Measurements from ENCODE around the gene UGT1A10. TPM values are rescaled to one million over a fixed set of nuclear protein-coding genes. Genes with fewer than 3 reads are reported as not detected.

The UGT1A10 gene
- total and polyA plus RNA-seq, 2 donors (not counting 3 experiments of a cell fraction or from before 2014, with no cell fraction given) = not detected

DNA sequence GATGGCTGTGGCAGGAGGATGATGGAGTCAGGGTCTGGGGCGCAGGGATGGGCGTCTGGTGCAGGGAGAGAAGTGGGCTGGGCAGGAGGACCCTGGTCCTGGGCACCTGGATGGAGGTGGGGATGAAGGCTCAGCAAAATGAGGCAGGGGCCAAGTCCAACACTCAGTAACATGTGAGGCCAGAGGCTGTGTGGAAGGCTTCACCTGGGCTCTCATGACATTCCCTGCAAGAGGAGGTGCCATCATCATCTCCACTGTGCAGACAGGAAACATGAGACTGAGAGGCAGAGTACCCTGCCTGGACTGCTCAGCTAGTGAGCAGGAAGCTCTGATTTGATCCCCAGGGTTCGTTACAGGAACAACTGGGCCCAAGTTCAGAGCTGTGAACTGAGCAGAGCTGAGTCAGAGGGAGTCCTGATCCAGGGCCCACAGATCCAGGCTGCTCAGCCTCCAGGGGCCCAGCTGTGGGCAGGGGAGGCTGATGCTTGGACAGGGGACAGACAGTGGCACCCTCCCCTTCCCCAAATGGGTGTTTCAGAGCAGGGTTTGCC lies 181.2 kb downstream of the UGT1A10 start:
- Histone ChIP-seq H4K20me1 (replicated peaks; ENCODE audit: control insufficient read depth, extremely low read depth, insufficient read depth, low read length) (no peaks in the 10 kb centered on the region), H3K4me1 (ENCODE audit: control insufficient read depth, extremely low read depth, insufficient read depth, low read length) (no peaks in the 10 kb centered on the region), H3K9me1 (replicated peaks; ENCODE audit: control insufficient read depth, extremely low read depth, insufficient read depth, low read length) (no peaks in the 10 kb centered on the region), H3K9ac (replicated peaks; ENCODE audit: extremely low read depth, insufficient read depth, low read length) (no peak overlapping the region), H2AFZ (ENCODE audit: low read depth, low read length) (no peak overlapping the region), H3K4me3 (replicated peaks in 1 of 3; ENCODE audit: insufficient read depth in 1 of 3, low read depth in 1 of 3, low read length in 3 of 3) (no peak overlapping the region), H3K4me2 (ENCODE audit: insufficient read depth, low read length) (no peak overlapping the region), H3K79me2 (ENCODE audit: control insufficient read depth, insufficient read depth, low read length) (no peaks in the 10 kb centered on the region), H3K9me3 (replicated peaks; ENCODE audit: control insufficient read depth, insufficient read depth, low read length) (no peaks in the 10 kb centered on the region), H3K27me3 (ENCODE audit: control insufficient read depth in 2 of 2, insufficient read depth in 2 of 2, low read length in 2 of 2) (no peaks in the 10 kb centered on the region), H3K36me3 (ENCODE audit: control insufficient read depth in 2 of 2, extremely low read depth in 1 of 2, insufficient read depth in 2 of 2, low read length in 2 of 2) (no peaks in the 10 kb centered on the region), H3K27ac (ENCODE audit: insufficient read depth, low read depth, low read length) (no peak overlapping the region)
- no TSS peak for BruUV-seq (replicated peaks)
- TF ChIP-seq, protein P1, sequence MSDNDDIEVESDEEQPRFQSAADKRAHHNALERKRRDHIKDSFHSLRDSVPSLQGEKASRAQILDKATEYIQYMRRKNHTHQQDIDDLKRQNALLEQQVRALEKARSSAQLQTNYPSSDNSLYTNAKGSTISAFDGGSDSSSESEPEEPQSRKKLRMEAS (IDR thresholded peaks at IDR 0.05; ENCODE audit: insufficient read depth, insufficient read length) = no peak
- no peak for TF ChIP-seq POLR2A (IDR thresholded peaks at IDR 0.05; ENCODE audit: low read depth, low read length)
- TF ChIP-seq GATA2 (IDR thresholded peaks at IDR 0.05; ENCODE audit: insufficient read depth, insufficient read length, low read depth, low read length) = no peak
- TF ChIP-seq, protein P2, sequence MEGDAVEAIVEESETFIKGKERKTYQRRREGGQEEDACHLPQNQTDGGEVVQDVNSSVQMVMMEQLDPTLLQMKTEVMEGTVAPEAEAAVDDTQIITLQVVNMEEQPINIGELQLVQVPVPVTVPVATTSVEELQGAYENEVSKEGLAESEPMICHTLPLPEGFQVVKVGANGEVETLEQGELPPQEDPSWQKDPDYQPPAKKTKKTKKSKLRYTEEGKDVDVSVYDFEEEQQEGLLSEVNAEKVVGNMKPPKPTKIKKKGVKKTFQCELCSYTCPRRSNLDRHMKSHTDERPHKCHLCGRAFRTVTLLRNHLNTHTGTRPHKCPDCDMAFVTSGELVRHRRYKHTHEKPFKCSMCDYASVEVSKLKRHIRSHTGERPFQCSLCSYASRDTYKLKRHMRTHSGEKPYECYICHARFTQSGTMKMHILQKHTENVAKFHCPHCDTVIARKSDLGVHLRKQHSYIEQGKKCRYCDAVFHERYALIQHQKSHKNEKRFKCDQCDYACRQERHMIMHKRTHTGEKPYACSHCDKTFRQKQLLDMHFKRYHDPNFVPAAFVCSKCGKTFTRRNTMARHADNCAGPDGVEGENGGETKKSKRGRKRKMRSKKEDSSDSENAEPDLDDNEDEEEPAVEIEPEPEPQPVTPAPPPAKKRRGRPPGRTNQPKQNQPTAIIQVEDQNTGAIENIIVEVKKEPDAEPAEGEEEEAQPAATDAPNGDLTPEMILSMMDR (IDR thresholded peaks at IDR 0.05; ENCODE audit: extremely low read depth in 1 of 2, insufficient read depth in 1 of 2, low read depth in 1 of 2, low read length in 2 of 2) = no peak
- CTCF ChIA-PET = no interaction called here
- intact Hi-C loops (cut with micrococcal nuclease) = no loop called here
- FAIRE-seq (no peak), DNase-seq (ENCODE audit: low read depth, low spot score) (no peak)
- POLR2A ChIA-PET = no interaction called here
- dilution Hi-C loops (cut with MboI; ENCODE audit: extremely low pct_ligation_motif_present, low sequenced_read_pairs) = no loop called here

DNA sequence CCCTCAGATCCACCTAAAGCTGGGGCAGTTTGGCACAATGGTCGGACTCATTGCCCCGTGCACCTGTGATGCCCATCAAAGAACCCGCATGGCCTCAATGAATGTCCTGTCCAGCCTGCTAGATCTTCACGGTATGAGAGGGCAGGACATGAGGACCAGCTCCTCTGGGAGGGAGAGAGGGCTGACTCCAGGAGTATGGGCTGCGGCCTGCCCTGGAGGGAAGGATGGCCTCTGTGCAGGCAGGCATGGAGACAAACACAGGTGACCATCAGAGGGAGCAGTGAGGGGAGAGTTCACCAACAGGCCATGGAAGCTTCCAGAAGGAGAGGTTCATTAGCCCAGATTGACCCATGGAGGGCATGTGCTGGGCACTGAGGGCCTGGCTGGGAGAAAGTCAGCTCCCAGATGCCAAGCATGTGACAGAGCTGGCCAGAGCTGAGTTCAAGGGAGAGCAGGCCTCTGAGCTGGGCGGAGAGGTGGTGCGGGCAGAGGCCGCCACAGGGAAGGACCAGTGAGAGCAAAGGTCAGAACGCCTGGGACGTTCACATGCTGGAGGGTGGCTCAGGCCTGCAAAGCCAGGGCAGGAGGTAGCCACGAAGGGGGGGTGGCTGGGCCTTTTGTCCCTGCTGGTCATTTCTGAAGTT lies 181.9 kb downstream of the UGT1A10 start:
- no TSS peak for BruUV-seq (replicated peaks)
- dilution Hi-C loops (cut with MboI; ENCODE audit: extremely low pct_ligation_motif_present, low sequenced_read_pairs) (no loop called here), intact Hi-C loops (cut with micrococcal nuclease) (no loop called here)
- Histone ChIP-seq H3K9ac (replicated peaks; ENCODE audit: extremely low read depth, insufficient read depth, low read length) (no peak overlapping the region), H3K4me1 (ENCODE audit: control insufficient read depth, extremely low read depth, insufficient read depth, low read length) (no peaks in the 10 kb centered on the region), H3K4me2 (ENCODE audit: insufficient read depth, low read length) (no peak overlapping the region), H3K27me3 (ENCODE audit: control insufficient read depth in 2 of 2, insufficient read depth in 2 of 2, low read length in 2 of 2) (no peaks in the 10 kb centered on the region), H3K79me2 (ENCODE audit: control insufficient read depth, insufficient read depth, low read length) (no peaks in the 10 kb centered on the region), H2AFZ (ENCODE audit: low read depth, low read length) (no peak overlapping the region), H3K9me3 (replicated peaks; ENCODE audit: control insufficient read depth, insufficient read depth, low read length) (no peaks in the 10 kb centered on the region), H3K9me1 (replicated peaks; ENCODE audit: control insufficient read depth, extremely low read depth, insufficient read depth, low read length) (no peaks in the 10 kb centered on the region), H3K4me3 (replicated peaks in 1 of 3; ENCODE audit: insufficient read depth in 1 of 3, low read depth in 1 of 3, low read length in 3 of 3) (no peak overlapping the region), H4K20me1 (replicated peaks; ENCODE audit: control insufficient read depth, extremely low read depth, insufficient read depth, low read length) (no peaks in the 10 kb centered on the region), H3K36me3 (ENCODE audit: control insufficient read depth in 2 of 2, extremely low read depth in 1 of 2, insufficient read depth in 2 of 2, low read length in 2 of 2) (no peaks in the 10 kb centered on the region), H3K27ac (ENCODE audit: insufficient read depth, low read depth, low read length) (no peak overlapping the region)
- ChIA-PET CTCF (no interaction called here), POLR2A (no interaction called here)
- no peak for DNase-seq (ENCODE audit: low read depth, low spot score)
- TF ChIP-seq POLR2A (IDR thresholded peaks at IDR 0.05; ENCODE audit: low read depth, low read length) = no peak
- no peak for TF ChIP-seq EZH2 (IDR thresholded peaks at IDR 0.05; ENCODE audit: borderline replicate concordance, low read depth, low read length, severe bottlenecking)
- TF ChIP-seq POLR2AphosphoS5 (IDR thresholded peaks at IDR 0.05; ENCODE audit: insufficient read depth, low read depth, low read length) = no peak
- TF ChIP-seq JUN (IDR thresholded peaks at IDR 0.05; ENCODE audit: borderline replicate concordance, insufficient read depth, insufficient read length, low read depth) = no peak
- no peak for TF ChIP-seq MYC (IDR thresholded peaks at IDR 0.05; ENCODE audit: low read depth, low read length)
- TF ChIP-seq, protein P1 (IDR thresholded peaks at IDR 0.05; ENCODE audit: insufficient read depth, insufficient read length) = no peak
- FAIRE-seq = no peak
